Activated T-cell treated with anti-CD3 and anti-CD28 coated beads, Interleukin-2, amount 50 U/mL, for 48 hours (primary cell): ENCODE data around the gene PEX5L.
"Not testable (repeated sequence)": the region's sequence is repeated elsewhere in the genome, so short reads cannot be mapped to it uniquely, and the experiment has no call there.

Experiments
- DNase-seq, 2 experiments: peaks; one replicate each; pipeline ENCODE4 v3.0.0-alpha.2; 2020

Gene PEX5L

DNA sequence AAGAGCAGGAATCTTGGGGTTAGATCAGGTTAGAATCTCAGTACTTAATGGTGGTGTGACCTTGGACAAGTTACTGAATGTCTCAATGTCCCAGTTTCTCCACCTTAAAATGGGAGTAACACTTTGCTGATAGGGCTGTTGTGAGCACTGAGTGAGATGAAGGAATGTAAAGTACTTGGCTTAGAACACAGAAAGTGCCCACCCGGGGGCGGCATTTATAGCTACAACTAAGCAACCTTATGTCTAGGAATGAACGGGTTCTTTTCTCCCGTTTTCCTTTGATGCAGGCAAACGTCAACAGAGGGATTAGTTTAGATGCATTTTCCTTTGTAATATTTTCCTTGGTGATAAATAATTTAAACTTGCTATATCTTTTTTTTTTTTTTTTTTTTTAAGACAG is 207.3 kb downstream of the PEX5L start:
- no peak for DNase-seq

DNA sequence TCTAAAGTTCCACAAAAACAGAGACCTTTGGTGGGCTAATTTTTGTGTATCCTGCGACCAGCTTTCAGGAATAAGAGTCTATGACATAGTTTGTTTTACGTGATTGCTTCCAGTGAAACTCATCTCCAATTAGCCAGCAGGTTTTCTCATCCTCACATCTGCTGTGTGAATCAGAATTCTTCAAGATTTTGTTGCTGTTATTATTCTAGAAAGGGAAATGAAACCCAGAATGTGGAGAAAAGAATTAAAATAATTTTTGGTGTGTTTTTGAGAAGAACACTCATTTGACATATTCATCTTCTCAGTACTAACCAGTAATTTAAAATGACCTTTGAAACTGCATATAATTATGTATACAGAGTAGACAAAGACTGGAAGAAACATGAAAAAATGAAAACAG is 208.0 kb downstream of the PEX5L start:
- no peak for DNase-seq

DNA sequence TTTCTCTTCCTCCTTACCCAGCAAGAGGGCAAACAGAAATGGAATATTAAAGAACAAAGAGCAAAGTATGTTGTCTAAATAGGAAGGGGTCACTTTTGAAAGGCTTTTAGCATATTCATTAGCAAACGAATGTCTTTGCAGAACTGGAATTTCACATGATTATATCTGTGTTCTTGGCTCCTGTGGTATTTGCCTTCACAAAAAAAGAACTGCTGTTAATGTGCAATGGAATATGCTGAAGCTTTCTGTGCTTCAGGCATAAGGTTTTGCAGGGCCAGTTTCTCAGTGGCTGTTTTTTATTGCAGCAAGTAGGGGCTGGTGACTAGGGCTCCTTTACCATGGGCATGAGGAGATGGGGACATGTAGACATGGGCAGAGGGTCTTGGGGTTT is 210.5 kb downstream of the PEX5L start:
- DNase-seq = no peak

DNA sequence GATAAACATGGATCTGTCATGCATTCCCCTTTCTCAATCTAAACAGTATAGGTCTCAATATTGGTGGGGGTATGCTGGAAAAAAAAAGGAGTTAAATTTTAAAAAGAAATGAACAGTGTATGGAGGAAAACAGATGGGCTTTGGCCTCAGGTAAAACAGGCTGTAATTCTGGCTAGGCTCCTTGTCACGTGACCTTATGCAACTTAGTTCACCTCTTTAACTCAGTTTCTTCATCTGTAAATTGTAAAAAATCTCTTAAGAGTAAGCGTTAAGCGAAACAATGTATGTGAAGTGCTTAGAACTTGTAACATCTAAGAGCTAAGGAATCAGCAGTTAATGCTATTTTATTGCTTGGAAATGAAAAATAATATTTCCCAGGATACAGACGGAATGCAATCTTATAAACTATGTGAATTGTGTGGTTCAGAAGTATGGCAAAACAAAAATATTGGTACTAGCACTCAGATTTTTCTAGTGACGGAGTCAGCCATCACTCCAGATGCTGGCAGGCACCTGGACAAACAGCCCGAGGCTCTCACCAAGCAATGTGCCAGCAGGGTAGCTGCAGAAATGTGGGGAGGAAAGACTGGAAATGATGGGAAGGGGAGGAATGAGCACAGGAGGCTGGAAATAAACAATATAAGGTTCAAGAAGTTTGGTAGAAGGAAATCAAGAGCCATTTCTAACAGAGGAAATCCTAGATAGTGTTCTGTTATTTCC is 211.1 kb downstream of the PEX5L start:
- no peak for DNase-seq

DNA sequence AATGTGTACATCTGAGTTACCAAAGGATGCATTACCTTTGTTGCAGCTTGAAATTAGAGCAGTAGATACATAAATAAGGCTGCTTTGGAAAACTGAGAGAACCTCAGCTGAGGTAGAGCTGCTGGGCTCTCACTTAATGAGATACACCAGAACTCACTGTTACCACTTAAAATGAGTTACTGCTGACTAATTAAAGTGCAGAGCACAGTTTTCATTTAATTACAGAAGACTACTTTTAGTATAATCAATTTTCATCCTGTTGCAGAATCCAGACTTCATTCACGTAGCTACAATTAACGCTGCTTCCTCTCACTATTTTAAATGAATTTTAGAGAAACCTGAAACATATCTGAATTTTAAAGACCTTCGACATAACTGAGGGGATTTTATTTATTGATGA is 214.4 kb downstream of the PEX5L start:
- no peak for DNase-seq

DNA sequence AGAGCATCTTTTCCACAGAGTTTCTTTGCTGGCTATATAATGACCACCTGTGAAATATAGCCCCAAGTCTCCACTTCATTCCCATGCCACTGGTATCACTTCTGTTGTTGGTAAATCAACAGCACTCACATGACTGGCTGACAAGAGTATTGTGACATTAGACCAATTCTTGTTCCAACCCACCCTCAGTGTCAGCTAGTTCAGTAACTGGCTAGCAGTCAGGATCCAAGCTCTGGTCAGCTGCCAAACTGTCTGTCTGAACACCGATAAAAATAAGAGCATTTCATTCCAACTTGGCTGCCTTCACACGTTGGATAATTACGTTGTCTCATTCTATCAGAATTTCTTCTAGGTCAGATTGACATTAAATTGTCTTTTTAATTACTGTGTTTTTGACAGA is 217.4 kb downstream of the PEX5L start:
- no peak for DNase-seq

DNA sequence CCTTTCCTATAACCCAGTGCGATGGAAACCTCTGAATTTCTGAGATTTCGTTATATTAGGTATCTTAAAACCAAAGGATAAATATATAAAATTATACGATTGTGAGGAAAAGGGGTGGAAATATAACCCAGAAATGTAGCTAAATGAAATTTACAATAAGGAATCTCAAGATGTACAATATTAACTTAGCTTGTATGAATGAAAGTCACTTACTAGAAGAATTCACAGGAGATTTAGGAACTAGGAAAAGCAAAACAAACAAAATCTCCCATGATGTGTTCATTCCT is 224.7 kb downstream of the PEX5L start:
- DNase-seq = no peak

DNA sequence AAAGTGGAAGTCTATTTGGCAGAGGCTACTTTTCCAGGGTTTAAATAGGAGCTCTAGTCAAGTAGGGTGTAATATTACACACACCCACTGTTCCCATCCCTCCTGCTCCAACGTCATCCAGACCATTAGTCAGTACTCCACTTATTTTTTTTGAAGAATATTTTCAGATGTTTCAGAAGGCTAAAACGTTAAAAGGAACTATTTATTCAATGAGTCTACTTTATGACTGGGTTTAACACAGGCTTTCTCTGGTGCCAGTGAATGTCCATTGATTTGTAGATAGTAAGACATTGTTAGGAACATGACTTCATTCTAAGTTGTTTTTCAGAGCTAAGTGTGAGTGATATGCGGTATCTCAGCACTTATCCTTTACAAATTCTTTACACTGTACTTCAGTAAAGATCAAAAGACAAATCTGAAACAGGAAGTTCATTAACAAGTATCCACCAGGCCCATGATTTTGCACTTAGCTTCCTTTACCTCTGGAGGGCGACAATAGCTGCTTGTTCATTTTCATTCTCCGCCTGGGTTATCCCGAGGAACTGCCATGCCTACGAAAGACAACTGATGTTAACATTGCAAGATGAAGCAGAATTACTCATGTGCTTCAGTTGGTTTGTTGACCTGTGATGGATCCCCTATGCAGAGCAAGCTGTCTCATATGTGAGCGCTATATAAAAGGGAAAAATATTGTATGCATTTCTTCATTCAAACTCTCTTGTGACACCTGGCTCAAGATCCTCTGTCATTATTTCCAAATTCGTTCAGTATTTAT is 225.2 kb downstream of the PEX5L start:
- peak; percentile 19 to 21 for DNase-seq

DNA sequence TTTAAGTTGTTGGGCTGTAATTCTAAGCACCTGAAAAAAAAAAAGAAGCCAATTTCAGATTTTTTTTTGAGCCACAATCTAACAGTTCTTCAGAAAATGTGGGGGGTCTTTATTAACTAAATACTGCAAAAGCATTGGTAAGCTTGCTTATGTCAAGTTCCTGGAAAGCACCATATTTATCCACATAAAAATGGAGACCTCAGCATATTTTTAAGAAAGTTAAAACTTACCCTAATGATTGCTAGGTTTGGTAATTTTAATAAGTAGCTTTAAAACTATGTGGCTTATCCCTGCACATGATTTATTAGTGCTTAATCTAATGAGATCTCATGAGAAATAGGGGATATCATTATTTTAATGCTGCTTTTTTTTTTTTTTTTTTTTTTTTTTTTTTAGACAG is 227.1 kb downstream of the PEX5L start:
- no peak for DNase-seq

DNA sequence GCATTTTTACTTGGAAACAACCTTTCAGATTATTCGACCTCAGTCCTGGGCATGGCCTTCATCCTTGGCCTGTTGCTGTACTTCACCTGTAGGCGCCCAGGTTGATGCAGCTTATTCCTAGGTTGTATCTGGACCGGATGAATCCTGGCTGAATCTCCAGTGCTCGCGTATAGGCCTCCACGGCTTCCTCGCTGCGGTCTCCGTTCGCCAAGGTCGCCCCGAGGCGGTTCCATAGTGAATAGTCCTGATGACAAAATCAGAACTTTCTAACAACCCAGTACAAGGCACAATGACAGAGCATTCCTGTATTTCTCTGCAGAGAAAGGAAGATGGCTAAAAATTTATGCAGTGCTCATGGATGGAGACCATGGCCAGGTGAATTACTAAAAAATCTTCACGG is 229.1 kb downstream of the PEX5L start:
- DNase-seq = no peak

DNA sequence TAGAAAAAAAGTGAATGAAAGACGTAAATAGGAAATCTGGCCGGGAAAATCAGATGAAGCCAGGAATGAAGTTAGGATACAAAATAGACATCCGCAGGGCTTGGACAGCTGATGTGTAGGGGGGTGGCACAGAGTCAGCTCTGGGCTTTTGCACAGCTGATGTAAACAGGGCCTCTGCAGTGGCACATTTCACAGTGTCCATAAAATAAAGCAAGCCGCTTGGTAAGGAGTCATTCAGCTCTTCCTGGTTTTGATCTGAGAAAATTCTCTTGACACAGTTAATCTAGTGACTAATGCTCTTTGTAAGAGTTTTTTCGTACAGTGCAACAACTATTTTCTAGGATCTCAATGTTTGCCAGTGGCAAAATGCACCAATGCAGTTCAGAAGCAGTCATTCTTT is 230.6 kb downstream of the PEX5L start:
- no peak for DNase-seq

DNA sequence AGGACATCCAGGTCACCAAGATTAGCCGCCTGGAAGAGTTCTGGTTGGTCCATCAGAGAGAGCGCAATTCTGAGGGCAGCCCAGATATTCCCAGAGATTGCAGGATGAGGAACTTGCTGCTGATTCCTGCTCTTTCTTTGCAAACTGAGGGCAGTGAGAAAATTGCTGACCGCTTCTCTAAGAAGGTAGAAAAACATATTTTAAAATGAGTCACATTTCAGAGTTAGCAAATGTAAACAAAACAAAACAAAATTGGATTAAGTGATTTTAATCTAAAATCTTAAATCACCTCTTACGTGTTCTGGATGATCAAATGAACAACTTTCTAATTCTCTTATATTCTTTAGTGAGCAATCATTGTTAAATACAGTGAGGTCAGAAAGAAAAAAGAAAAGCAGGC is 234.9 kb downstream of the PEX5L start:
- DNase-seq = no peak

DNA sequence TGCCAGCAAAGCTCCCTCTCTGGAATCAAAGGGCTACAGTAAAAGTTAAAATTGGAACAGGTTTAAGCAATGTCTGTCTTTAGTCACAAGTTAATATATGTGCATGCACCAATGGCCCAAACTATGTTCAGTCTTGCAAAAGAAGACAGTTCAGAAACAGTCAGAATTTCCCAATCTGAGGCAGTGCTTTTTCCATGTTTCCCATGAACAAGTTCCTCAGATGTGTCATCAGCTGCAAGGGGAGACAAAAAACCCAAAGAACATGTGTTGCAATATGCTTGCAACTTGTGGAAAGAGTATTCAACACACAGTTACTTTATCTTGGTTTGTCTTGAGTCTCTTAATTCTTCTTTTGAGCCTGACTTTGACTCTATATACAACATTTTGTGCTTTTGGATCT is 235.5 kb downstream of the PEX5L start:
- DNase-seq = no peak

DNA sequence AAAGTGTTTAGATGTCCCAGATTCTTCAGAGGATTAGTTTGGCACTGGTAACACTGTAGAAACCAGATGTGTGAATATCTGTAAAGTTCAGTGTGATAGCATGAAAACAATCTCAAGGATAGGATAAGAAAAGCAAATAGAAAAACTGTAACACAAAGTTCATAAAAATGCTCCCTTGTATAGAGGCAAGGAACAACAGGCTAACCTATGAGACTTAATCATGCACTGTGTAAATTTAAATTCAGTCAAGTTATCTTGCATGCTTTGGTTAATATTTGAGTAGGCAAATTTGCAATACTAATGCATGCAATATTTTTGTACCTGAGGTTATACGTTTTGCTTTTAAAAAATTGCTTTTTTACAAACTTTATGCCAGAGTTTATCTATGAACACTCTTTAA is 239.5 kb downstream of the PEX5L start:
- no peak for DNase-seq

DNA sequence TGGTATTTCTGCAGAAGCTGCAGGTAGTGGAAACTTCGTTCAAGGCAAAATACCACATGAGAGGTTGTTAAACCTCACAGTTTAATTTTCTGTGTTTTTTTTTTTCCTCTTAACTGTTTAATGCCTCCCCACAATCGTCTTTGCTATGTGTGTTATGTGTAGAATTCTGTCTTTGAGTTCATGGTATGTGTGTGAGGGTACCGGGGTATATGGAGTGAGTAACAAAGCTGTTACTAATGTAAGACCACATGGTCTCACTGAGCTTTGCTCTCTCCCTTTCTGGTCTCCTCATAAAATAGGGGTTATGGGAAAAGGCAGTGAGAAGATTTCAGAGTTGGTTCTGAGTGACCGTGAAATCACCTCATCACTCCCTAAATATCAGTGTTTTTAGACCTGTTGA is 240.3 kb downstream of the PEX5L start:
- no peak for DNase-seq

DNA sequence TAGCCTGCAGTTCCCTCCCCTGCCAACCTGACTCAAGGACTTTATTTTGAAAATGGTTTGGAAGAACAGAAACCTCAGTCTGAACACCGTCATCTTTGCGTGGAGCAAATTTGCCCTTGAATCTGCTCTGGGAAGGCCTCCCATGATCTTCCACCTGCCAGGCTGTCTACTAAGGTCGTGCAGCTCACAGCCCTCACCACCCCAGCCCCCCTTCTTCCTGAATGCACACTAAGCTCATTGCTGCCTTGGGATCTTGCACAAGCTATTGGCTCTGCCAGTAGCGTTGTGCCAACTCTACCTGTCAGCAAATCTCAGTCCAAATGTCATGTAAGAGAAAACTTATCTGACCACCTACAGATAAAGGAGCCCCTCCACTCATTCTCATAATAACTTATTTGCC is 242.4 kb downstream of the PEX5L start:
- DNase-seq = no peak

DNA sequence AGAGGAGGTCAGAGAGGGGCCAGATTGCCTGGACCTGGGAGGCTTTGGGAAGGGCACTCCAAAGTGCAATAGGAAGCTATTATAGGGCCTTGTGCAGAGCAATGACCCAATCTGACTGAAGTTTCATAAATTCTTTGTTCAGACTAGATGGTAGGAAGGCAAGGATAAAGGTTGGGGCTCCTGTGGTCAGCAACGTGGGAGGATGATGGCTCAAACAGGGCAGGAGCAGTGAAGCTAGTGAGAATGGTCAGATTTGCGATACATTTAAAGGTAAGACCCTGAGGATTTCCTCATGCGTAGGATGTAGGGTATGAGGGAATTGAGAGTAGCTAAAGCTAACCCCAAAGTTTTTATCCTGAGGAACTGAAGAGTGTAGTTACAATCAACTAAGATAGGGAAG is 244.9 kb downstream of the PEX5L start:
- DNase-seq = no peak

DNA sequence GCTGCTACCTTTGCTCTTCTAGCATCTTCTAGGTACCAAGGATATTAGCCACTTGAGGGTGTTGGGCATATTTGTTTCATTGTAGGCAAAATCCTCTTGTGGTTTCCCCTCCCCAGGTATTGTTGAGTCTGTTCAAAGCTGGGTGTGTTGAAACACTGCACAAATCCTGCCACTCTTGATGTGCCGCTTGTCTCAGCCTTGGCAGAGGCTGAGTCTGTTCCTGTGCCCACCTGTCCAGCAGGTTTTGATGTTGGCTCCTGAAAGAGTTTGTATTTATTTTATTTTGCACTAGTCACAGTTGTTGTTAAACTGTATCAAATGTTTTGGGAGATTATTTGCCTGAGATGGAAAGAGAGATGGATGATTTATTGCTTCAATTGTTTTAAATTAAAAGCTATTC is 247.7 kb downstream of the PEX5L start:
- no peak for DNase-seq

DNA sequence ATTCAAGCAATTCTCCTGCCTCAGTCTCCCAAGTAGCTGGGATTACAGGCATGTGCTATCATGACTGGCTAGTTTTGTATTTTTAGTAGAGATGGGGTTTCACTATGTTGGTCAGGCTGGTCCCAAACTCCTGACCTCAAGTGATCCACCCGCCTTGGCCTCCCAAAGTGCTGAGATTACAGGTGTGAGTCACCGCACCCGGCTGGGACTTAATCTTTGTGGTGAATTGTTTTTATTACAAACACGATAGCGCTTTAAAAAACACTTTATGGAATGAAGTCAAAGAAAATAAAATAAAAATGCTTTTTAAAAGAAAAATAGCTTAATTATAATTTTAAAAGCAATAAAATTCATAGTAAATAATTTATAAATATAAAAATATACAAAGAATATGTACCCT is 253.9 kb downstream of the PEX5L start:
- DNase-seq = not testable (repeated sequence)

DNA sequence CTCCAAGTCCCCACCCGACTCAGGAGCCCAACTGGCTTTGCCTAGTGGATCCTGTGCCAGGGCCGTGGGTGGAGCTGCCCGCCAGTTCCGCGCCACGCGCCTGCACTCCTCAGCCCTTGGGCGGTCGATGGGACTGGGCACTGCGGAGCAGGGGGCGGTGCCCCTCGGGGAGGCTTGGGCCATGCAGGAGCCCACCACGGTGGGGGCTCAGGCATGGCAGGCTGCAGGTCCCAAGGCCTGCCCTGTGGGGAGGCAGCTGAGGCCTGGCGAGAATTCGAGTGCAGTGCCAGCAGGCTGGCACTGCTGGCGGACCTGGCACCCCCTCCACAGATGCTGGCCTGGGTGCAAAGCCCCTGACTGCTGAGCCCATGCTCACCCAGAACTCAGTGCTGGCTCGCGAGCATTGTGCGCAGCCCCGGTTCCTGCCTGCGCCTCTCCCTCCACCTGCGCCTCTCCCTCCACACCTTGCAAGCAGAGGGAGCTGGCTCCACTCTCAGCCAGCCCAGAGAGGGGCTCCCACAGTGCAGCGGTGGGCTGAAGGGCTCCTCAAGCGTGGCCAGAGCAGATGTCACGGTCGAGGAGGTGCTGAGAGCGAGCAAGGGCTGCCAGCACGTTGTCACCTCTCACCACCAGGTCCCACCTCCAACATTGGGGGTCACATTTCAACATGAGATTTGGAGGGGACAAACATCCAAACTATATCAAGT is 261.2 kb downstream of the PEX5L start:
- no peak for DNase-seq

DNA sequence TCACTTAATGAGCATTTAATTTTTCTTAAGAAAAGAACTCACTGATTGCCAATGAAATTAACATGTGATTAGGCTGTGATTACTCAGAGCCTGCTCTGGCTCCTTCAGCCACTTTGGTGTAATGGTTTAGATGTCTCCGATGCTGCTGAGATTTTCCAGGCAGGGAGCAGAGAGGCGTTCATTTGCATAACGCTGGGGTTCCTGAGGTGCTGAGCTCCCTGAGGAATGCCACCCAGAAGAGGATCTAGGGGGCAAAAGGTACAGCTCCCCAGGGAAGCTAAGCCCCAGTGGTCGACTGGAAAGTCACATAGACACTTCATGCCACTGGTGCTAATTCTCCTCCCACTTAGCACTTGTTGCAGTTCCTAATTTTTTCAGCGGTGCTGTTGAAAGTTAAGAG is 264.4 kb downstream of the PEX5L start:
- DNase-seq = no peak

DNA sequence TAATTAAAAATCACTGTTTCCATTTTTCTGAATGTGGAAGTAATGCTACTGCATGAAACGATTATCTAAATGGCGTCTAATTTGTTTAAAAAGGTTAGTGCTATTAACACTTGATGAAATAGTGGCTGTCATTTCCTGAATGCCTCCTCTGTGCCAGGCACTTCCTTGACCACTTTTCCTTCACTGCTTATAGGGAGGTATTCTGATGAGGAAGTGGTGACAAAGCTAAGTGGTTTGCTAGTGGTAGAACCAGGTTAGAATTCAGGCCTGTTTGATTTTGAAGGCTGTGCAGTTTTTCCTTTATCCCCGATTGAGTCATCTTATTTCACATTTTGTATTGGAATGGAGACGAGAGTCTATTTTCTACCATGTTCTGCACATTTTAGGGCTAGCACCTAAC is 264.9 kb downstream of the PEX5L start:
- DNase-seq = no peak

DNA sequence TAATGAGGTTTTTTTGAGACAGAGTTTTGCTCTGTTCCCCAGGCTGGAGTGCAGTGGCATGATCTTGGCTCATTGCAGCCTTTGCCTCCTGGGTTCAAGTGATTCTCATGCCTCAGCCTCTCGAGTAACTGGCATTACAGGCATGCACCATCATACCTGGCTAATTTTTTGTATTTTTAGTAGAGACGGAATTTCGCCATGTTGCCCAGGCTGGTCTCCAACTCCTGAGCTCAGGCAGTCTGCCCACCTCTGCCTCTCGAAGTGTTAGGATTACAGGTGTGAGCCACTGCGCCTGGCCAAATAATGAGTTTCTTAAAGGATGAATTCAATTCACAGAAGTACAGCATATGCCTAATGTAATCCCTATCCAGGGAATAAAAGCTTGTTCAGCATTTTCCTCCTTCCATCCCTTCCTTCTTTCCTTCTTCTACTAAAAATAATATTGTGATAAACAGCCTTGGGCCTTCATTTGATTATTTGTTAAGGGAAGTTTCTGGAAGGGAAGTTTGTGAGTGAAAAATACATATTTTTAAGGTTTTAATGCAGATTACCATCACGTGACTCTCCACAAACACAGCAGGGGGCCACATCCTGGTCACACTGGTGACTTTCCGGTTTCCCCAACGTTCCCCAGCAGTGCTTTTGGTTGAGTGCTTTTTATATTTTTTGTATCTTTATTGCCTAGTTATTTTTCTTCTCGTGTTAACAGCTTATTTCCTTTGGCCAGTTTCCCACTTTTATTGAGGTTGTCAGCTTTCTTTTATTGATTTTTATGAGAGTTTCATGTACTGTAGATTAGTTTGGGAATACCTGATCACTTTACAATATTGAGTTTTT is 267.1 kb downstream of the PEX5L start:
- no peak for DNase-seq

DNA sequence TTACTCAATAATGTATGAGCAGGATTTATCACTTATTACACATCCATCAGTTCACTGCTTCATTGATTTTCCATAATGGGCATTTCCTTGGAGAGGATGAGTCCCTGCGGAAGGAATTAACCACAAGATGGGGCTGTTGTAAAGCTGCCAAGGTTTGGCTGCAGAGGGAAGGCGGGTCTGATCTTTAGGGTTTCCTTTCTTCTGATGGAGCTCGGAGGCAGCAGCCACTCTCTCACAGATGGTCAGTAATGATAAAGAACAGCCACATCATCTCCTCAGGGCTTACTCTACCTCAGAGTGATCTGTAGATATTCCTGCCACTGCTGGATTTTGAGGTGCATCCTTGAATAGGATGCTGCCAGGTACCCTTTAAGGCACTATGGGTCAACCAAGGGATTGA is 268.7 kb downstream of the PEX5L start:
- DNase-seq = no peak
